Measurements from ENCODE around the gene MS4A2. TPM values are rescaled to one million over a fixed set of nuclear protein-coding genes. Genes with fewer than 3 reads are reported as not detected.
"Not testable (repeated sequence)": the region's sequence is repeated elsewhere in the genome, so short reads cannot be mapped to it uniquely, and the experiment has no call there.

MS4A2 gene
- under 1 TPM; 0.04 to 0.69 (median 0.29) TPM for polyA plus RNA-seq (ENCODE audit: insufficient read length in 10 of 10)
- long read RNA-seq, donor 1 = 0 reads
- long read RNA-seq, donor 2 = 0 reads
- long read RNA-seq, donor 3 = 0 reads
- long read RNA-seq, donor 4 = 0 reads
- long read RNA-seq, donor 5 = 0 reads
- long read RNA-seq, donor 6 = 0 reads
- long read RNA-seq, donor 7 = 0 reads
- long read RNA-seq, donor 8 = 0 reads
- long read RNA-seq, donor 9 = 0 reads

DNA sequence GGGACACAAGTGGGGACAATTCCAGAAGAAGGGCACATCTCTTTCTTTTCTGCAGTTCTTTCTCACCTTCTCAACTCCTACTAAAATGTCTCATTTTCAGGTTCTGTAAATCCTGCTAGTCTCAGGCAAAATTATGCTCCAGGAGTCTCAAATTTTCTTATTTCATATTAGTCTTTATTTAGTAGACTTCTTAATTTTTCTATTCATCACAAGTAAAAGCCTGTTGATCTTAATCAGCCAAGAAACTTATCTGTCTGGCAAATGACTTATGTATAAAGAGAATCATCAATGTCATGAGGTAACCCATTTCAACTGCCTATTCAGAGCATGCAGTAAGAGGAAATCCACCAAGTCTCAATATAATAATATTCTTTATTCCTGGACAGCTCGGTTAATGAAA is at the start of gene MS4A2:
Gene MS4A2 (plus strand): TSS at position 301 of the 400 bp plus-strand sequence. CDS start 102 bp downstream, outside the sequence.
- DNase-seq = no peak

DNA sequence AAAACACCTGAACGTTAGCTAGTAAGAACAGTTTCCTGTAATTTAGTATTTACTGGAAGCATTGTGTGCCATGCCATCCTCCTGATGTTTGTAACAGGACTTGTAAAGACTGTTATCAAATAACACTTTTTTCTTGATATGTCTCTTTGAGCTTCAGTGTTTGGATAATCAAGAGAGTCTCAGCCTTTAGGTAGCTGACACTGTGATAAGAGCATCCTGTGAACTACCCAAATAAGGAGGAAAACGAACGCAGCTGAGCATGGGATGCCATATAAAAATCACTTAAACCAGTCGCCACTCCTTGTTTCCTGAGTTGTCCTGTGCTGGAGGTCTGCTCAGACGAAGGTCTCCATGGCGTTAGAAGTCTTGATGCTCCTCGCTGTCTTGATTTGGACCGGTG is 48.4 kb upstream of the MS4A2 start, which contains the start of gene OOSP2:
Gene OOSP2 (plus strand): TSS at position 301 of the 400 bp plus-strand sequence. CDS start 51 bp downstream, at position 352.
- DNase-seq = no peak

DNA sequence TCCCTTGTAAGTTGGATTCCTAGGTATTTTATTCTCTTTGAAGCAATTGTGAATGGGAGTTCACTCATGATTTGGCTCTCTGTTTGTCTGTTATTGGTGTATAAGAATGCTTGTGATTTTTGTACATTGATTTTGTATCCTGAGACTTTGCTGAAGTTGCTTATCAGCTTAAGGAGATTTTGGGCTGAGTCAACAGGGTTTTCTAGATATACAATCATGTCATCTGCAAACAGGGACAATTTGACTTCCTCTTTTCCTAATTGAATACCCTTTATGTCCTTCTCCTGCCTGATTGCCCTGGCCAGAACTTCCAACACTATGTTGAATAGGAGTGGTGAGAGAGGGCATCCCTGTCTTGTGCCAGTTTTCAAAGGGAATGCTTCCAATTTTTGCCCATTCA is 38.0 kb upstream of the MS4A2 start:
- DNase-seq = not testable (repeated sequence)

DNA sequence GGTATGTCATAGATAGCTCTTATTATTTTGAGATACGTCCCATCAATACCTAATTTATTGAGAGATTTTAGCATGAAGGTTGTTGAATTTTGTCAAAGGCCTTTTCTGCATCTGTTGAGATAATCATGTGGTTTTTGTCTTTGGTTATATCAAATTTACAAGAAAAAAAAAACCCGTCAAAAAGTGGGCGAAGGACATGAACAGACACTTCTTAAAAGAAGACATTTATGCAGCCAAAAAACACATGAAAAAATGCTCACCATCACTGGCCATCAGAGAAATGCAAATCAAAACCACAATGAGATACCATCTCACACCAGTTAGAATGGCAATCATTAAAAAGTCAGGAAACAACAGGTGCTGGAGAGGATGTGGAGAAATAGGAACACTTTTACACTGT is 37.6 kb upstream of the MS4A2 start:
- not testable (repeated sequence) for DNase-seq

DNA sequence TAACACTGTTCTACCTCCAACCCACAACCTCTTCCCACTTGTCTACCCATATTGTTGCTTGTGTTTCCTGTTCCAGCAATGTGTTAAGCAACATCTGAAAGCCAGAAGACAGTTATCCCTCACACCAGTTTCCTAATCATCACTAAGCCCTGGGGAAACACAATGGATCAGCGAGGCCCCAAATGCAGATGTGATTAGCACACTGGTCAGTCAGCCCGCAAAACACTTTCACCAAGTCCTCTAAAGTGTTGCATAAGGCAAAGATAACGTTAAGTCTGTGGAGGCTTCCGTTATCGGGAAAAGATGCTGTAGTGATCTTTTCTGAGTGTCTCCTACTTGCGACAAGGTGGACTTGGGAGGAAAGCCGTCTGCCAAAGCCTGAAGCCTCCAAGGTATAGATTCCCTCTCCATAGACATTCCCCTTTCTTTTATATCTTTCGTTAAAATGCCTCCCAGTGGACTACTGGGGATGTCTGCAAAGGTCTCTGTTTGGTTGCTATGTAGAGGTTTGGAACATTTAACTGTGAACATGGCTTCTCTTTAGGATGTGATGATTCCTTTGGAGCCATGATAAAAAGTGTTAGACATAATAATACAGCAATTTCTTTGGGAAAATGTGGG is 32.0 kb upstream of the MS4A2 start, which contains the start of gene MS4A3:
Gene MS4A3 (plus strand): TSS at position 317 of the 621 bp plus-strand sequence. CDS start 4,496 bp downstream, outside the sequence.
- no peak for DNase-seq

DNA sequence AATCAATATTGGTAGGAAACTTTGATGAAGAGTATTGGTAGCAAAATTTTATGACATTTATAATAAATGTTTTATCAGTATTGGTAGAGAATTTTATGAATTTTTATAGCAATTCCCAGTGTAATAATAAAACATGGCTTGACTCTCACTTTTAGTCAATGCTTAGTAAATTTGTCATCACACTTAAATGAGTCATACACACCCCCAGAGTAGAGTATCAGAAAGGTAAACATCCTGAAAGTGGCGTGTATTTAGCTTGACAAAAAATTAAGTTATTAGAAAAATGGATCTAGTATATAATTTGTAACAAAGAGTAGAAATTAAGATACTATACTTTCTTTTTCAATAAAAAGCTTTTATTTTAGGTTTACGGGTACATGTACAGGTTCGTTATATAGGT is 29.4 kb upstream of the MS4A2 start:
- no peak for DNase-seq

DNA sequence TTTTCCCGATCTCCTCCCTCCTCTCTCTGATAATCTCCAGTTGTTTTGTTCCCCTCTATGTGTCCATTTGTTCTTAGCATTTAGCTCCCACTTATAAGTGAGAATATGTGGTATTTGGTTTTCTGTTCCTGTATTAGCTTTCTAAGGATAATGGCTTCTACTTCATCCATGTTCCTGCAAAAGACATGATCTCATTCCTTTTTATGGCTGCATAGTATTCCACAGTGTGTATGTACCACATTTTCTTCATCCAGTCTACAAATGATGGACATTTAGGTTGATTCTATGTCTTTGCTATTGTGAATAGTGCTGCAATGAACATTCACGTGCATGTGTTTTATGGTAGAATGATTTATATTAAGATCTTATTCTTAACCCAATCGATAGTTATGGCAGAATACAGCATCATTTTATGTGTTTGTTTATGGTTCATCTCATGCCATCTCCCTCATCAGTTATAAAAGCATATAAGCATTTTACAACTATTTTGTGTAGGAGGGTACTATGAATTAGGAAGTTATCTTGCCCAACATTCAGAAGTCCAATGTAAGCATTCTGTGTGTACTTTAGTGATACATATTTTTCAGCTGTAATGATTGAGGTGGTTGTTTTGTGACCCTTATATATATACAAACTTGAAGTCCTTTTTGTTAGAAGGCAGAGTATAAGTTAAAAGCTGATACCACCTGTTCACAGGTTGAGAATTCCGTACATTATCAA is 28.8 kb upstream of the MS4A2 start:
- no peak for DNase-seq

DNA sequence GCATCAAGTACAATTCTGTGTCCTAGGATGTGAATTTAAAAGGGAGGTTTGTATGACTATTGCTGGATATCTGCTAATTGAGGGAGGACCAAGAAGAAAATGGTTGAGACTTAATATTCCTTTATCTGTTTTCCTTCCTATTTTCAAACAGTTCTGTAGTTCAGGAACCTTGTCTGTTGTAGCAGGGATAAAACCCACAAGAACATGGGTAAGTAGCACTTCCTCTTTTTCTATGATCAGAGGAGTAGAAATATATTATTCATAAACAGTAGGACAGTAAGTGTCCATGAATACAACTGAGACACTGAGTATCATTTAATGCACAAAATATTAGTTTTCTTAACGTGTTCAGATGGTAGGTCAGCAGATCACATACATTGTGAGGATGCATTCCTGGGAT is 24.4 kb upstream of the MS4A2 start:
- DNase-seq = no peak

DNA sequence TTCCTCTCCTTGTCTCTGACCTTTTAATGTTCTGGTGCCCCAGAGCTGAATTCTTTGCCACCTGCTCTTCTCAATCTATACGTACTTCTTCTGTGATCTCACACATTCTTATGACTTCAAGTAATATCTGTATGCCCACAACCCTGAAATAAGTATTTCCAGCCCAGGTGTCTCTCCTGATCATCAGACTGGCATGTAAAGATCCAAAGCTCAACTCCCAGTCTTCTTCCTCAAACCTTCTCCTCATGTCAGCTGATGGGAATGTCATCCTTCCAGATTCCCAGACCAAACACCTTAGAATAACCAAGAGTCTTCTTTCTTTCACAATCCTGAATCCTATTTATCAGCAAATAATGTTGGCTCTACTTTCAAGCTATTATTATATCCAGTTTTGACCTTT is 22.7 kb upstream of the MS4A2 start:
- DNase-seq = no peak

DNA sequence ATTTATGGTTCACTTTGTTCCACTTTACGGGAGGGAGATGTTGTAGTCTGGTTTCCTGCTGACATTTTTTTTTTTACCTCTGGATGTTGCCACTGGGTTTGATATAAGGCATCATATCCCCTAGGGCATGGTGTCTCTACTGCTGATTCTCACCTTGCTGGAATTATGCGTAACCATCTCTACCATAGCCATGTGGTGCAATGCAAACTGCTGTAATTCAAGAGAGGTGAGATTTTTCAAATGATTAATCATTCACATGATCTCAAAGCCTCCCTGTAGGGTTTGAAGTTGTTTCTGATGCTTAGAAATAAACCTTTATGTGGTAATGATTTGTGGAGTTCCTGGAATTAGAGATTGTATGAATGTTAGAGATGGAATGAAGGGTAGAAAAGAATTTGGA is 19.0 kb upstream of the MS4A2 start:
- DNase-seq = no peak

DNA sequence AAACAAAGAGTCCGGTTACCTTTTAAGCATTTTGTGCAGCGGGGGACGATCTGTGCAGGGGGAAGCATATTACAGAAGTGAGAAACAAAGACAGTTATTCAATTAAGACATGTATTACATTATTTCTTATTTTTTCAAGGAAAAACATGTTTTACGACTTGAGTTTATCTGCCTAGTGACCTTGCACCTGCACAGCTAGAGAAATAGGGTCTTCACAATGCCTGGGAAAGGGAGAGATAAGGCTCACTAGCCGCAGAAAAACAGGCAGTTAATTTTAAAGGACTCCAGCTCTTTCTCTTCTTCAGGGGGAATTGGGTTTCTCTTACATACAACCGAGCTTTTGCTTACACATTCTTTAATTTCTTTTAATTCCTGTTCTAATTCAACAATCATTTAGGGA is 16.8 kb upstream of the MS4A2 start:
- not testable (repeated sequence) for DNase-seq

DNA sequence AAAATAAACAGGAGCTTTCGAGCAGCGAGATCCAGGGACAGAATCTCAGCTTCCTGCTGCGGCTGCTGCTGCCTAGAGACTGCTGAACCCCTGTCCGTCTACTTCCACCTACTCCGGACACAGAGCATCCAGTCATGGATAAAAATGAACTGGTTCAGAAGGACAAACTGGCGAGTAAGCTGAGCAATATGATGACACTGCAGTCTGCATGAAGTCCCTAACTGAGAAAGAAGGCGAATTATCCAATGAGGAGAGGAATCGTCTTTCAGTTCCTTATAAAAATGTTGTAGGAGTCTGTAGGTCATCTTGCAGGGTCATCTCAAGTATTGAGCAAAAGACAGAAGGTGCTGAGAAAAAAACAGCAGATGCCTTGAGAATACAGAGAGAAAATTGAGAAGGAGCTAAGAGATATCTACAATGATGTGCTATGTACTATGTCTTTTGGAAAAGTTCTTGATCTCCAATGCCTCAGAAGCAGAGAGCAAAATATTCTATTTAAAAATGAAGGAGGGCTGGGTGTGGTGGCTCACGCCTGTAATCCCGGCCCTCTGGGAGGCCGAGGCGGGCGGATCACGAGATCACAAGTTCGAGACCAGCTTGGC is 11.1 kb upstream of the MS4A2 start:
- DNase-seq = no peak

DNA sequence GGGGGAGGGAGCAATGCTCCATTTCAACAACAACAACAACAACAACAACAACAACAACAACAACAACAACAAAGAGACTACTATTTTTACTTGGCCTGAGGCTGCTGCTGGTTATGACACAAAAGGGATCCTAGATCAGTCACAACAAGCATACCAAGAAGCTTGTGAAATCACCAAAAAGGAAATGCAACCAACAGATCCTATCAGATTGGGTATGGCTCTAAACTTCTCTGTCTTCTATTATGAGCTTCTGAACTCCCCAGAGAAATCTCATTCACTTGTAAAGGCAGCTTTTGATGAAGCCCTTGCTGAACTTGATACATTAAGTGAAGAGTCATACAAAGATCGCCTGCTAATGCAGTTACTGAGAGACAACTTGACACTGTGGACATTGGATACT is 10.5 kb upstream of the MS4A2 start:
- no peak for DNase-seq

DNA sequence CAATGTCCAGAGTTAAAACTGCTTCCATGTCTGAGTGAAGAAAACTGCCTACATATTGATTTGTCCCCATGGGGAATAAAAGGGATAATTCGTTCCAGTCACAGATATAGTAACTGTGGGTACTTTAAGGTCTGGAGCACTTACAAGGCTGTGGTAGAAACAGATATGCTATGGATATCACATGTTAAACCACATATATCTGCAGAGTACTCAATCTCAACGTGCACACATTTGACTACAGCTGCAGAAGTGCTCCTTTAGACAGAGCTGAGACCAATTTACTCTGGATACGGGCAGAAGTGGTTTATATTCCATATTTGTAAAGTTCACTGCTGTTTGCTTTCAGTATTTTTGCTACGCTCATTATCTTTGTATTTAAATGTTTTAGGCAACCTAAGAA is 9.7 kb upstream of the MS4A2 start:
- DNase-seq = no peak

DNA sequence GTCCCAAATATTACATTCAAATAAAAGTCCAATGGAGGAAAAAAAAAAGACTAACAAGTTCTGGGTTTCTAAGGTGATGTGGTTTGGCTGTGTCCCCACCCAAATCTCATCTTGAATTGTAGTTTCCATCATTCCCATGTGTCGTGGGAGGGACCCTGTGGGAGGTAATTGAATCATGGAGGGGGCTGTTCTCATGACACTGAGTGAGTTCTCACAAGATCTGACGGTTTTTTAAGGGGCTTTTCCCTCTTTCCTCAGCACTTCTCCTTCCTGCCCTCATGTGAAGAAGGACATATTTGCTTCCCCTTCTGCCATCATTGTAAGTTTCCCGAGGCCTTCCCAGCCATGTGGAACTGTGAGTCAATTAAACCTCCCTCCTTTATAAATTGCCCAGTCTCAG is 7.9 kb upstream of the MS4A2 start:
- no peak for DNase-seq

DNA sequence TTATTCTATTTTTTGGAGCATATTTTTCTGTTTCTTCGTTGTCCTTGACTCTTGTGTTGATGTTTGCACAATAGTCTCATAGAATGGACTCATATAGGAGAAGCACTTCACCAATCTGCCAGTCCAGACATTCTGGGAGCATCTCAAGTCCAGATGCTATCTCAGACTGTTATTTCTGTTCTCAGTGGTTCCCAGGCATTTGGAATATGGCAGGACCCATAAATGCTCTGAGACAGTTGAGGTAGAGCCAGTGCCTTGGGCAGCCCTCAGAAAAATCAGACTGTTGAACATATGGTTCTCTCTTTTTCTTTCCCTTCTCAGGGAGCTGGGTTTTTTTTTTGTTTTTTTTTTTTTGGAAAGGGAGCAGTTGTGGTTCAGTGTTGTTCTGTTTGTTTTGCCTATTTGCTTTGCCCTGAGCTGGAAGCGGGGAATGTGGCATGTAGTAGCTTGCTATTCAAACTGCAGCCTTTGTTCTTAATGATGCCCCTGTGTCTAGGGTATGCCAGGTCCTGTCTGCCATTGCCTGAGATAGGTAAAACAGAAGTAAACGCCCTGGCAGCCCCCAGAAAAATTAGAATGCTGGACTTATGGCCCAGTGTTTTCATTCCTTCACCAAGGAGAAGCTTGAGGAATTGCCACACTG is 3.7 kb upstream of the MS4A2 start:
- no peak for DNase-seq

DNA sequence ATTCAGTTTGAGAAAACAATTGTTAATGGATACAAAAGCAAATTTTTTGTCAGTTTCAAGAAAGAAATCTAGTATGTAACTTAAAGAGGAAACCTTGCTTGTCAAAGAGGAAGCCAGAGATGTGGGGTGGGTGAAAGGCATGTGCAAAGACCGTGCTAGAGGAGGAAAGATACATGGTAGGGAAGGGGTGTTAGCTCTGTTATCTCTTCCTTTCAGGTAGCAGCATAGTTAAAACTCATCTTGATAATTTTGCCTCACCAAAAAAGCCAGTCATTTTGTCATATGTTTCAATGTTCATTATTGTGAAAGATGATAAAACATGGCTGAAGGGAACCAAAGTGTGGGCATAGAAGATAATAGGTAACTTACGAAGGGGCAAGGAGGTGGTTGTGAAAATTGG is 2.6 kb upstream of the MS4A2 start:
- no peak for DNase-seq

DNA sequence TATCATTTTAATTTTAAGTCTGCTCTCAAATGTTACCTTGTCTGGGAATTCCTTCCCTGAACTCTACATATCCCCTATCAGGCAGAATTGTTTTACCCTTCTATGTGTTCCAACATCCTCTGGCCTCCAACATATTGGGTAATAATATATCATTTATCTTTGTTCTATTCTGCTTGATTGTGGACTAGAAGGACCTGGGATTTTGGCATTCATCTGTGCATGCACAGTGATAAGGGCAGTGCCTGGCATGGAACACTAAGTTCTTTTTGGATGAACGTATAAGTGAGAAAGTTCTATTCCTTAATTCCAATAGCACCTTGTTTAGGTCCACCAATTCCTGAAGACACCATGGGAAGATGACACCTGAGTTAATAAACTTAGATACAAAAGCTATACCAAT is 1.2 kb upstream of the MS4A2 start:
- DNase-seq = no peak

DNA sequence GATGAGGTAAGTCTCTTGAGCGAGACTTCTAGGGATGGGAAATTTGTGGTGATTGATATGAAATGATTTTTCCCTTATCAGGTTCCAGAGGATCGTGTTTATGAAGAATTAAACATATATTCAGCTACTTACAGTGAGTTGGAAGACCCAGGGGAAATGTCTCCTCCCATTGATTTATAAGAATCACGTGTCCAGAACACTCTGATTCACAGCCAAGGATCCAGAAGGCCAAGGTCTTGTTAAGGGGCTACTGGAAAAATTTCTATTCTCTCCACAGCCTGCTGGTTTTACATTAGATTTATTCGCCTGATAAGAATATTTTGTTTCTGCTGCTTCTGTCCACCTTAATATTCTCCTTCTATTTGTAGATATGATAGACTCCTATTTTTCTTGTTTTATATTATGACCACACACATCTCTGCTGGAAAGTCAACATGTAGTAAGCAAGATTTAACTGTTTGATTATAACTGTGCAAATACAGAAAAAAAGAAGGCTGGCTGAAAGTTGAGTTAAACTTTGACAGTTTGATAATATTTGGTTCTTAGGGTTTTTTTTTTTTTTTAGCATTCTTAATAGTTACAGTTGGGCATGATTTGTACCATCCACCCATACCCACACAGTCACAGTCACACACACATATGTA is 7.1 kb downstream of the MS4A2 start:
- no peak for DNase-seq

DNA sequence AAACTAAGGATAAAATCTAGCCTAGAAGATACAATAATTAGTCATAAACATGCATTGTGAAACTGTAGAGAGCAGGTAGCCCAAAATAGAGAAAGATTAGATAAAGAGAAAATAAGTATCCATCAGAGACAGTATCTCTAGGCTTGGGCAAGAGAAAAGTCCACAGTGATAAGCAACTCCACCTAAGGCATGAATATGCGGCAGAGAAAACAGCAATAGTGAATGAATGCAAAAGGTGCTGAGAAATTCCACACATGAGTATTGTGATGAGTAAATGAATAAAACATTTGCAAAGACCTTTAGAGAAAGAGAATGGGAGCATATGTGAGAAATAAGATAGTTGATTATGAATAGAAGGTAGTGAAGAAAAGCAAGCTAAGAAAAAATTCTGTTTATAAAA is 8.7 kb downstream of the MS4A2 start:
- no peak for DNase-seq

DNA sequence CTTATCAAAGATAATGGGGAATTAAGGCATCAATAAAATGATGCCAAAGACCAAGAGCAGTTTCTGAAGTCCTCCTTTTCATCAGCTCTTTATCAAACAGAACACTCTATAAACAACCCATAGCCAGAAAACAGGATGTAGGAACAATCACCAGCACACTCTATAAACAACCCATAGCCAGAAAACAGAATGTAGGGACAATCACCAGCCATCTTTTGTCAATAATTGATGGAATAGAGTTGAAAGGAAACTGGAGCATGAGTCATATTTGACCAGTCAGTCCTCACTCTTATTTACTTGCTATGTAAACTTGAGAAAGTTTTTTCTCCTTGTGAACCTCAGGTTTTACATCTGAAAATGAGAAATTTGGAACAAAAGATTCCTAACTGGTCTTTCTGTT is 10.0 kb downstream of the MS4A2 start:
- DNase-seq = no peak

DNA sequence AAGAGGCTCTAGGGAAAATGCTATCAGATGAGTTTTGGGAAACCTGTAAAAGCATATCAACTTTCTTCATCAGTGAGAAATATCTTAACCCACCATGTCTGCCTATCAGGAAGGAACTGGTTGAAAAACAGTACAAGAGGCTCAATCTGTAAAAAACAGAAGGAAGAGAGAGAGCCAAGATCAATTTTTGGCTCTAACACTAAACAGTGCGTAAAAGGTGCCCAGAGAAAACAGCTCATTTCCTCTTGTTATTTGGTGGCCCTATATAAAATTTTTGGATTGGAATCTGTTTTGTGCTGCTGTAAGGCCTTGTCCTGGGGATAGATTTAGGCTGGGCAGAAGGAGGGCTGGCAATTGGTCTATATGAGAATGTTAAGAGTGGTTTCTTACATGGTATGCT is 12.1 kb downstream of the MS4A2 start:
- DNase-seq = no peak

Data from muscle of back (tissue), 13 donors.